ENCODE measurements around the gene TTC7B. TPM values are rescaled to one million over a fixed set of nuclear protein-coding genes. Genes with fewer than 3 reads are reported as not detected.
A peak's percentile ranks its signal among the peaks of the same experiment; 100 is the strongest.

The TTC7B gene
- polyA plus RNA-seq, 1 donor from 2014 or later = 19.9 TPM

DNA sequence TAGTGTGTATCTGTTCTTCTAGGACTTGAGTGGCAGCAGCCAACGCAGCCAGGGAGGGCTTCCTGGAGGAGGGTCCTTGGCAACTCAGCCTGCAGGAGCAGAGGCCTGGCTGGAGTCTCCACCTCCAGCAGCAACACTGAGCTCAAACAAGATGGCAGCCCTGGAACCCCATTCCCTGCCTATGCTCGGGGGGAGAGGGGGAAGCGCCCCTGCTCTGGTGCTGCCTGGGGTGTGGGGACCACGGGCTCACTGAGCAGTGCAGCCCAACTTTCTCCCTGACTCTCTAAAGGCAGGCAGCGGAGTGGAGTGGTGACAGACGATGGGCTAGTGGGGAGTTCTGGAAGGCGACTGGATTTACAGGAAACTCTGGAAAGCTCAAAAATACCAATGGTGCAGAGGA is 258.7 kb downstream of the TTC7B start:
- TF ChIP-seq TAF1 (IDR thresholded peaks at IDR 0.05; ENCODE audit: low read depth) = no peak
- TF ChIP-seq, protein P1, sequence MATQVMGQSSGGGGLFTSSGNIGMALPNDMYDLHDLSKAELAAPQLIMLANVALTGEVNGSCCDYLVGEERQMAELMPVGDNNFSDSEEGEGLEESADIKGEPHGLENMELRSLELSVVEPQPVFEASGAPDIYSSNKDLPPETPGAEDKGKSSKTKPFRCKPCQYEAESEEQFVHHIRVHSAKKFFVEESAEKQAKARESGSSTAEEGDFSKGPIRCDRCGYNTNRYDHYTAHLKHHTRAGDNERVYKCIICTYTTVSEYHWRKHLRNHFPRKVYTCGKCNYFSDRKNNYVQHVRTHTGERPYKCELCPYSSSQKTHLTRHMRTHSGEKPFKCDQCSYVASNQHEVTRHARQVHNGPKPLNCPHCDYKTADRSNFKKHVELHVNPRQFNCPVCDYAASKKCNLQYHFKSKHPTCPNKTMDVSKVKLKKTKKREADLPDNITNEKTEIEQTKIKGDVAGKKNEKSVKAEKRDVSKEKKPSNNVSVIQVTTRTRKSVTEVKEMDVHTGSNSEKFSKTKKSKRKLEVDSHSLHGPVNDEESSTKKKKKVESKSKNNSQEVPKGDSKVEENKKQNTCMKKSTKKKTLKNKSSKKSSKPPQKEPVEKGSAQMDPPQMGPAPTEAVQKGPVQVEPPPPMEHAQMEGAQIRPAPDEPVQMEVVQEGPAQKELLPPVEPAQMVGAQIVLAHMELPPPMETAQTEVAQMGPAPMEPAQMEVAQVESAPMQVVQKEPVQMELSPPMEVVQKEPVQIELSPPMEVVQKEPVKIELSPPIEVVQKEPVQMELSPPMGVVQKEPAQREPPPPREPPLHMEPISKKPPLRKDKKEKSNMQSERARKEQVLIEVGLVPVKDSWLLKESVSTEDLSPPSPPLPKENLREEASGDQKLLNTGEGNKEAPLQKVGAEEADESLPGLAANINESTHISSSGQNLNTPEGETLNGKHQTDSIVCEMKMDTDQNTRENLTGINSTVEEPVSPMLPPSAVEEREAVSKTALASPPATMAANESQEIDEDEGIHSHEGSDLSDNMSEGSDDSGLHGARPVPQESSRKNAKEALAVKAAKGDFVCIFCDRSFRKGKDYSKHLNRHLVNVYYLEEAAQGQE (IDR thresholded peaks at IDR 0.05; ENCODE audit: borderline replicate concordance) = no peak
- no peak for TF ChIP-seq SMC3 (conservative IDR thresholded peaks at IDR 0.05; ENCODE audit: poor library complexity)
- TF ChIP-seq, protein P2, sequence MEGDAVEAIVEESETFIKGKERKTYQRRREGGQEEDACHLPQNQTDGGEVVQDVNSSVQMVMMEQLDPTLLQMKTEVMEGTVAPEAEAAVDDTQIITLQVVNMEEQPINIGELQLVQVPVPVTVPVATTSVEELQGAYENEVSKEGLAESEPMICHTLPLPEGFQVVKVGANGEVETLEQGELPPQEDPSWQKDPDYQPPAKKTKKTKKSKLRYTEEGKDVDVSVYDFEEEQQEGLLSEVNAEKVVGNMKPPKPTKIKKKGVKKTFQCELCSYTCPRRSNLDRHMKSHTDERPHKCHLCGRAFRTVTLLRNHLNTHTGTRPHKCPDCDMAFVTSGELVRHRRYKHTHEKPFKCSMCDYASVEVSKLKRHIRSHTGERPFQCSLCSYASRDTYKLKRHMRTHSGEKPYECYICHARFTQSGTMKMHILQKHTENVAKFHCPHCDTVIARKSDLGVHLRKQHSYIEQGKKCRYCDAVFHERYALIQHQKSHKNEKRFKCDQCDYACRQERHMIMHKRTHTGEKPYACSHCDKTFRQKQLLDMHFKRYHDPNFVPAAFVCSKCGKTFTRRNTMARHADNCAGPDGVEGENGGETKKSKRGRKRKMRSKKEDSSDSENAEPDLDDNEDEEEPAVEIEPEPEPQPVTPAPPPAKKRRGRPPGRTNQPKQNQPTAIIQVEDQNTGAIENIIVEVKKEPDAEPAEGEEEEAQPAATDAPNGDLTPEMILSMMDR (IDR thresholded peaks at IDR 0.05; ENCODE audit: poor library complexity, severe bottlenecking) = no peak
- TF ChIP-seq MXI1 (conservative IDR thresholded peaks at IDR 0.05; ENCODE audit: poor library complexity, severe bottlenecking) = no peak
- TF ChIP-seq EP300 (conservative IDR thresholded peaks at IDR 0.05; ENCODE audit: poor library complexity, severe bottlenecking) = no peak
- no peak for TF ChIP-seq POLR2AphosphoS5 (IDR thresholded peaks at IDR 0.05)
- TF ChIP-seq EZH2 (IDR thresholded peaks at IDR 0.05; ENCODE audit: borderline replicate concordance, insufficient read depth, low read length, poor library complexity, severe bottlenecking) = no peak
- TF ChIP-seq RAD21 (conservative IDR thresholded peaks at IDR 0.05) = no peak
- Histone ChIP-seq H3K27ac (ENCODE audit: low read length) (no peak overlapping the region), H3K9me3 (ENCODE audit: low read length) (no peaks in the 10 kb centered on the region)

DNA sequence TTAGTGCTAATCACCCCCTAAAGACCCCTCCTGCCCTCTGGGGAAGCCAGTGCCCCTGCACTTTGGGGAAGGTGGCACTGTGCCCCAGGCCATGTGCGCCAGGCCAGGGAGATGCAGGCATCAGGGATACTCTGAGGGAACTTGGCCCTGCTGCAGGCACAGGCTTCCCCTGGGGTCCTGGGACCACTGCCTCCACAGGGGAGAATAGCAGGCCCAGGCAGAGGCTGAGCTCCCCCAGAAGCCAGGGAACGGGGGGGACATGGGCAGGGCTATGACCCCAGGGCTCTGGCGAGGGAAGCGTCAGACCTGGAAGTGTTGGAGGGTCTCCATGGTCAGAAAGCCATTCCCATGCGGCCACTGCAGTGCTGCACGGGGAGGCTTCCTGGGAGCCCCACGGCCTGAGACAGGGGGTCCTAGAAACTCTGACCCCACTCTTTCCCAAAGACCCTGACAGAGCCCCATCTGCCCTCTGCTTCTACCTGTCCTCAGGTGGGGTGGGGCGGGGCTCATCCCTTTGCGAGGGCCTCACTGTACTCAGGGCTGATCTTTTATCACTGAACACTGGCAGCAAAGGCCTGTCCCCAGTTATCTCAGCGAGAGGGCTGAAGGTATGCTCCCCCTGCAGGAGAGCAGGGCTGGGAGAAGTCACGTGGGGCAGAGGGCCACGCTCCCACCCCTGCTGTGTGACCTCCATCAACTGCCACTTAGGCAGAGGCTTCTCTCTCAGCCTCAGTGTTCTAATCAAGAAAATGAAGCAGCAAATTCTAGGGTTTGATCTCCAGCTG is 259.4 kb downstream of the TTC7B start:
- peak overlapping the region; percentile 15 for H3K27ac ChIP-seq (ENCODE audit: low read length)
- H3K4me3 ChIP-seq (ENCODE audit: low read length) = no peak overlapping the region
- no peak overlapping the region for H2AFZ ChIP-seq (ENCODE audit: low read depth, low read length)
- no peaks in the 10 kb centered on the region for H3K9me3 ChIP-seq (ENCODE audit: low read length)
- no peaks in the 10 kb centered on the region for H3K36me3 ChIP-seq (ENCODE audit: insufficient read depth, low read length)
- H3K27me3 ChIP-seq (ENCODE audit: insufficient read depth, low read depth, low read length) = no peaks in the 10 kb centered on the region
- H3K9ac ChIP-seq (ENCODE audit: low read length) = no peak overlapping the region
- no peak overlapping the region for H3K4me2 ChIP-seq (ENCODE audit: low read length)
- no peaks in the 10 kb centered on the region for H3F3A ChIP-seq (ENCODE audit: insufficient read depth, low read length, poor library complexity, severe bottlenecking)
- H3K9me2 ChIP-seq (ENCODE audit: insufficient read depth, low read length) = no peaks in the 10 kb centered on the region
- no peaks in the 10 kb centered on the region for H4K20me1 ChIP-seq (ENCODE audit: insufficient read depth)
- H3K79me2 ChIP-seq (replicated peaks; ENCODE audit: insufficient read depth, low read length) = no peaks in the 10 kb centered on the region
- TF ChIP-seq EP300 (conservative IDR thresholded peaks at IDR 0.05; ENCODE audit: poor library complexity, severe bottlenecking) (no peak), RAD21 (conservative IDR thresholded peaks at IDR 0.05) (no peak)
- TF ChIP-seq, protein P1 (IDR thresholded peaks at IDR 0.05; ENCODE audit: borderline replicate concordance) = no peak

More for the DNA sequence above, 258.7 kb downstream of the TTC7B start:
- no peaks in the 10 kb centered on the region for H3K27me3 ChIP-seq (ENCODE audit: insufficient read depth, low read depth, low read length)
- no peak overlapping the region for H3K9ac ChIP-seq (ENCODE audit: low read length)
- no peaks in the 10 kb centered on the region for H4K20me1 ChIP-seq (ENCODE audit: insufficient read depth)
- no peaks in the 10 kb centered on the region for H3K9me2 ChIP-seq (ENCODE audit: insufficient read depth, low read length)
- H3K4me3 ChIP-seq (ENCODE audit: low read length) = no peak overlapping the region
- H3K36me3 ChIP-seq (ENCODE audit: insufficient read depth, low read length) = no peaks in the 10 kb centered on the region
- no peaks in the 10 kb centered on the region for H3K79me2 ChIP-seq (replicated peaks; ENCODE audit: insufficient read depth, low read length)
- H3K4me2 ChIP-seq (ENCODE audit: low read length) = no peak overlapping the region
- H2AFZ ChIP-seq (ENCODE audit: low read depth, low read length) = no peak overlapping the region
- H3F3A ChIP-seq (ENCODE audit: insufficient read depth, low read length, poor library complexity, severe bottlenecking) = no peaks in the 10 kb centered on the region
